ENCODE data around the gene BICRAL.
A peak's percentile ranks its signal among the peaks of the same experiment; 100 is the strongest.
"Not testable (repeated sequence)": the region's sequence is repeated elsewhere in the genome, so short reads cannot be mapped to it uniquely, and the experiment has no call there.

Gene BICRAL

GRCh38 chr6:42846505-42846904 lies 64.7 kb downstream of the BICRAL start:
- no peak for DNase-seq

- DNase-seq, result no peak
These were observed 66.8 kb downstream of the BICRAL start for GRCh38 chr6:42848700-42849099.

- no peak for DNase-seq
These were observed 69.7 kb downstream of the BICRAL start for GRCh38 chr6:42851599-42851998.

GRCh38 chr6:42860036-42860435 lies 78.2 kb downstream of the BICRAL start:
- DNase-seq, result no peak

GRCh38 chr6:42860481-42860880 lies 78.6 kb downstream of the BICRAL start:
- DNase-seq, result no peak

- DNase-seq, result no peak
These were observed 82.8 kb downstream of the BICRAL start for GRCh38 chr6:42864602-42865001.

GRCh38 chr6:42870145-42870936 lies 88.5 kb downstream of the BICRAL start:
- DNase-seq, result no peak

- no peak for DNase-seq
These were observed 89.9 kb downstream of the BICRAL start for GRCh38 chr6:42871711-42872110.

- no peak for DNase-seq
These were observed 91.5 kb downstream of the BICRAL start for GRCh38 chr6:42873313-42873712.

- DNase-seq, result no peak
These were observed 95.8 kb downstream of the BICRAL start for GRCh38 chr6:42877695-42878094.

- DNase-seq, result peak; percentile 82
These were observed 97.8 kb downstream of the BICRAL start, which contains the start of gene RPL7L1 for GRCh38 chr6:42879372-42880239. RPL7L1 (plus strand) TSS chr6:42879616; CDS start chr6:42879911, 295 bp downstream.

- DNase-seq, result not testable (repeated sequence)
These were observed 98.5 kb downstream of the BICRAL start for GRCh38 chr6:42880240-42880817.

- DNase-seq, result not testable (repeated sequence)
These were observed 99.0 kb downstream of the BICRAL start for GRCh38 chr6:42880871-42881270.

GRCh38 chr6:42885702-42886101 lies 103.8 kb downstream of the BICRAL start:
- DNase-seq, result no peak

GRCh38 chr6:42888201-42888600 lies 106.3 kb downstream of the BICRAL start:
- DNase-seq, result not testable (repeated sequence)

GRCh38 chr6:42889815-42890214 lies 108.0 kb downstream of the BICRAL start:
- no peak for DNase-seq

- DNase-seq, result peak; percentile 91
These were observed 108.7 kb downstream of the BICRAL start for GRCh38 chr6:42890311-42891198.

GRCh38 chr6:42891199-42891722 lies 109.4 kb downstream of the BICRAL start:
- no peak for DNase-seq

GRCh38 chr6:42894041-42894828 lies 112.4 kb downstream of the BICRAL start:
- DNase-seq, result not testable (repeated sequence)

- DNase-seq, result no peak
These were observed 114.4 kb downstream of the BICRAL start for GRCh38 chr6:42896178-42896719.

- peak; percentile 77 for DNase-seq
These were observed 117.1 kb downstream of the BICRAL start for GRCh38 chr6:42898891-42899361.

Data from CD4-positive, alpha-beta T cell treated with Interleukin-17A for 4 hours (primary cell).